Mucosa of descending colon (tissue), 3 donors: ENCODE data around the gene SPSB4. TPM values are rescaled to one million over a fixed set of nuclear protein-coding genes. Genes with fewer than 3 reads are reported as not detected.

ENCODE experiments used
- ATAC-seq: fragments of 200-7000 bp; cut with Tn5 transposase; one replicate; pipeline ENCODE4 v1.9.1; 2020; ENCODE audit warnings: mild to moderate bottlenecking, moderate library complexity
- DNase-seq, 3 donors: peaks; one replicate each; pipeline ENCODE4 v3.0.0-alpha.2; 2020
- H3K36me3 ChIP-seq: fragments of 200-600 bp; one replicate; pipeline ENCODE4 v1.8.0; 2021; ENCODE audit warnings: low read depth, mild to moderate bottlenecking
- H3K4me1 ChIP-seq: fragments of 200-600 bp; one replicate; pipeline ENCODE4 v1.8.0; 2021; ENCODE audit warnings: low read depth, mild to moderate bottlenecking
- H3K4me3 ChIP-seq: fragments of 200-600 bp; one replicate; pipeline ENCODE4 v1.8.0; 2021; ENCODE audit warnings: mild to moderate bottlenecking
- H3K9me3 ChIP-seq: fragments of 200-600 bp; one replicate; pipeline ENCODE4 v1.8.0; 2021; ENCODE audit warnings: mild to moderate bottlenecking
- intact Hi-C, 2 donors: fragments of 100-400 bp; cut with DNase I in 1 of 2; cut with micrococcal nuclease in 1 of 2; formaldehyde crosslinking; loops; one replicate each; pipeline versions ENCODE4 v1.11.0 to v1.11.1; 2022; cut with DNase I, micrococcal nuclease
- total RNA-seq, 3 donors: library from RNA; stranded (reverse); fragmentation: NEBNext Ultra II Directional in 2 of 3; extraction: Animal tissue kit (Norgen Biotek cat#: 25700) in 2 of 3; gene quantifications; one replicate each; pipeline versions ENCODE4 v1.2.1 to v1.2.4, GENCODE V29; 2021 to 2023
- TF ChIP-seq, protein P1 (sequence below): fragments of 200-600 bp; IDR thresholded peaks from one replicate; pipeline ENCODE4 v1.8.0; 2022; ENCODE audit warnings: antibody characterized with exemption, mild to moderate bottlenecking
- donor health status: DM: no; HTN: no; CAD: no; lungs with moderate emphysema.
- donor health status: DM: no; HTN: no; CAD: no.
- donor health status: DM: no; HTN: yes; CAD: no.

The SPSB4 gene
- total RNA-seq, 3 donors from 2014 or later, result 0.10 to 0.85 (median 0.17) TPM

GRCh38 chr3:141060327-141060726 is 9.2 kb downstream of the SPSB4 start:
- H3K9me3 ChIP-seq, result no peaks in the 10 kb centered on the region
- H3K4me3 ChIP-seq, result no peak overlapping the region
- intact Hi-C loops, result no loop called here
- ATAC-seq, result no peak
- H3K36me3 ChIP-seq, result no peaks in the 10 kb centered on the region
- TF ChIP-seq, protein P1, sequence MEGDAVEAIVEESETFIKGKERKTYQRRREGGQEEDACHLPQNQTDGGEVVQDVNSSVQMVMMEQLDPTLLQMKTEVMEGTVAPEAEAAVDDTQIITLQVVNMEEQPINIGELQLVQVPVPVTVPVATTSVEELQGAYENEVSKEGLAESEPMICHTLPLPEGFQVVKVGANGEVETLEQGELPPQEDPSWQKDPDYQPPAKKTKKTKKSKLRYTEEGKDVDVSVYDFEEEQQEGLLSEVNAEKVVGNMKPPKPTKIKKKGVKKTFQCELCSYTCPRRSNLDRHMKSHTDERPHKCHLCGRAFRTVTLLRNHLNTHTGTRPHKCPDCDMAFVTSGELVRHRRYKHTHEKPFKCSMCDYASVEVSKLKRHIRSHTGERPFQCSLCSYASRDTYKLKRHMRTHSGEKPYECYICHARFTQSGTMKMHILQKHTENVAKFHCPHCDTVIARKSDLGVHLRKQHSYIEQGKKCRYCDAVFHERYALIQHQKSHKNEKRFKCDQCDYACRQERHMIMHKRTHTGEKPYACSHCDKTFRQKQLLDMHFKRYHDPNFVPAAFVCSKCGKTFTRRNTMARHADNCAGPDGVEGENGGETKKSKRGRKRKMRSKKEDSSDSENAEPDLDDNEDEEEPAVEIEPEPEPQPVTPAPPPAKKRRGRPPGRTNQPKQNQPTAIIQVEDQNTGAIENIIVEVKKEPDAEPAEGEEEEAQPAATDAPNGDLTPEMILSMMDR, result no peak
- H3K4me1 ChIP-seq, result no peaks in the 10 kb centered on the region
- no peak for DNase-seq

DNA sequence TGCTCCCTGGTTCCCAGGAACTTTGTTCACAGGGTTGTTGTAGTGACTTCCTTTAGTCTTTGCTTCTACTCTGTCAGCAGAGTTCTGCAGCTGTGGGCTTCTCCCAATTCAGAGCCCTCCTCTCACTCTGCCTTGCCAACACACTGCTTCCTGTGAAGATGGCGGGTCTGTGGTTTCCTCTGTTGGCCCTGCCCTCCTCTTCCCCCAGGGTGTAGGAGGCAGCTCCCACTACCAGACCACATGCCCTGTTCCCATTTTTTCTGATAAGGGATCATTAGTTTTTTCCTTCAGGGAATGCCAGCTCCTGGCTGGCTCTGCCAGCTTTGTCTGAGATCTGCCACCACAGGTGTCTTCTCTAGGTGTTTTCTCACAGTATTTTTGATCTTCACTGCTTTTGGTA is 12.7 kb downstream of the SPSB4 start:
- no peak for ATAC-seq
- Histone ChIP-seq H3K4me3 (no peak overlapping the region), H3K36me3 (no peaks in the 10 kb centered on the region), H3K9me3 (no peaks in the 10 kb centered on the region), H3K4me1 (no peaks in the 10 kb centered on the region)
- intact Hi-C loops, result no loop called here
- DNase-seq, result no peak
- TF ChIP-seq, protein P1, result no peak

- intact Hi-C loops, result no loop called here
- no peaks in the 10 kb centered on the region for H3K9me3 ChIP-seq
- no peak overlapping the region for H3K4me3 ChIP-seq
- ATAC-seq (no peak), DNase-seq (no peak)
- no peaks in the 10 kb centered on the region for H3K36me3 ChIP-seq
- TF ChIP-seq, protein P1, result no peak
- no peaks in the 10 kb centered on the region for H3K4me1 ChIP-seq
These were observed 13.2 kb downstream of the SPSB4 start for GRCh38 chr3:141064255-141064926.

DNA sequence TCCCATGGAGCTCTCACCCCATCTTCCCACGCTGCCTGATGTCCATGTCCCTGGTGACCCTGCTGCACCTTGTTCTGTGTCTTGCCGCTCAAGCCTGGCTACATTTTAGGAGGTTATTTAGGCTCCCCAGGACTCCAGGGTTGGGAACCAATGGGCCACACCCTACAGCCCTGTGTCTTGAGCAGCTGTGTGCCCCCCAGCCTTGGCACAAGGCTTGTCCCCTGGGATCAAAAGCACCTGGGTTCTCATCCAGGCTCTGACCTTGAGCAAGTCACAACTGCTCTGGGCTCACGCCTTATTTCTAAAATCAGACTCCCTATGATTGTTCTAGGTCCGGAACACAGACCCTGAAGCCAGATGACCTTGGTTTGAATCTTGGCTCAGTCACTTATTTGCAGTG is 14.1 kb downstream of the SPSB4 start:
- Histone ChIP-seq H3K9me3 (no peaks in the 10 kb centered on the region), H3K4me1 (no peaks in the 10 kb centered on the region), H3K36me3 (no peaks in the 10 kb centered on the region), H3K4me3 (no peak overlapping the region)
- ATAC-seq (no peak), DNase-seq (no peak)
- intact Hi-C loops, result no loop called here
- TF ChIP-seq, protein P1, result no peak

- no peak for DNase-seq
- Histone ChIP-seq H3K9me3 (no peaks in the 10 kb centered on the region), H3K4me1 (no peaks in the 10 kb centered on the region), H3K4me3 (no peak overlapping the region), H3K36me3 (no peaks in the 10 kb centered on the region)
- no peak for ATAC-seq
- TF ChIP-seq, protein P1, result no peak
- intact Hi-C loops, result no loop called here
These were observed 15.0 kb downstream of the SPSB4 start for GRCh38 chr3:141065841-141066805.
